Measurements from ENCODE around the gene MYO16. TPM values are rescaled to one million over a fixed set of nuclear protein-coding genes. Genes with fewer than 3 reads are reported as not detected.

MYO16 gene
- total RNA-seq, 2 donors from 2014 or later = 0.42 TPM; not detected in 1

- Histone ChIP-seq H3K27ac (no peak overlapping the region), H3K9me3 (no peaks in the 10 kb centered on the region), H3K4me1 (ENCODE audit: control insufficient read depth in 1 of 2, low read depth in 2 of 2) (no peaks in the 10 kb centered on the region), H3K4me3 (no peak overlapping the region), H3K27me3 (replicated peaks; ENCODE audit: insufficient read depth) (no peaks in the 10 kb centered on the region), H3K36me3 (no peaks in the 10 kb centered on the region)
- no peak for TF ChIP-seq CTCF (IDR thresholded peaks at IDR 0.05)
- ATAC-seq (ENCODE audit: insufficient number of reproducible peaks, low FRiP score, low read depth) (no peak), DNase-seq (ENCODE audit: low spot score) (no peak)
Measured at GRCh38 chr13:108996430-108996829, 367.0 kb downstream of the MYO16 start.

GRCh38 chr13:109000207-109000606, 370.8 kb downstream of the MYO16 start:
- TF ChIP-seq CTCF (IDR thresholded peaks at IDR 0.05) = no peak
- H3K4me3 ChIP-seq = no peak overlapping the region
- H3K9me3 ChIP-seq = no peaks in the 10 kb centered on the region
- H3K4me1 ChIP-seq (ENCODE audit: control insufficient read depth in 1 of 2, low read depth in 2 of 2) = no peaks in the 10 kb centered on the region
- ATAC-seq (ENCODE audit: insufficient number of reproducible peaks, low FRiP score, low read depth) (no peak), DNase-seq (ENCODE audit: low spot score) (no peak)
- H3K27ac ChIP-seq = no peak overlapping the region
- H3K27me3 ChIP-seq (replicated peaks; ENCODE audit: insufficient read depth) = no peaks in the 10 kb centered on the region
- no peaks in the 10 kb centered on the region for H3K36me3 ChIP-seq

- no peaks in the 10 kb centered on the region for H3K36me3 ChIP-seq
- DNase-seq (ENCODE audit: low spot score) (no peak), ATAC-seq (ENCODE audit: insufficient number of reproducible peaks, low FRiP score, low read depth) (no peak)
- no peaks in the 10 kb centered on the region for H3K4me1 ChIP-seq (ENCODE audit: control insufficient read depth in 1 of 2, low read depth in 2 of 2)
- TF ChIP-seq CTCF (IDR thresholded peaks at IDR 0.05) = no peak
- H3K27me3 ChIP-seq (replicated peaks; ENCODE audit: insufficient read depth) = no peaks in the 10 kb centered on the region
- no peak overlapping the region for H3K27ac ChIP-seq
- no peaks in the 10 kb centered on the region for H3K9me3 ChIP-seq
- H3K4me3 ChIP-seq = no peak overlapping the region
Measured at GRCh38 chr13:109002934-109003333, 373.5 kb downstream of the MYO16 start.

GRCh38 chr13:109007946-109008345, 378.5 kb downstream of the MYO16 start:
- H3K27me3 ChIP-seq (replicated peaks; ENCODE audit: insufficient read depth) = no peaks in the 10 kb centered on the region
- H3K27ac ChIP-seq = no peak overlapping the region
- H3K9me3 ChIP-seq = no peaks in the 10 kb centered on the region
- no peak for DNase-seq (ENCODE audit: low spot score)
- ATAC-seq (ENCODE audit: insufficient number of reproducible peaks, low FRiP score, low read depth) = no peak
- H3K4me3 ChIP-seq = no peak overlapping the region
- no peaks in the 10 kb centered on the region for H3K36me3 ChIP-seq
- TF ChIP-seq CTCF (IDR thresholded peaks at IDR 0.05) = no peak
- H3K4me1 ChIP-seq (ENCODE audit: control insufficient read depth in 1 of 2, low read depth in 2 of 2) = no peaks in the 10 kb centered on the region

- no peak for TF ChIP-seq CTCF (IDR thresholded peaks at IDR 0.05)
- DNase-seq (ENCODE audit: low spot score) (no peak), ATAC-seq (ENCODE audit: insufficient number of reproducible peaks, low FRiP score, low read depth) (no peak)
- H3K36me3 ChIP-seq = no peaks in the 10 kb centered on the region
- no peak overlapping the region for H3K4me3 ChIP-seq
- no peaks in the 10 kb centered on the region for H3K9me3 ChIP-seq
- no peaks in the 10 kb centered on the region for H3K4me1 ChIP-seq (ENCODE audit: control insufficient read depth in 1 of 2, low read depth in 2 of 2)
- H3K27ac ChIP-seq = no peak overlapping the region
- no peaks in the 10 kb centered on the region for H3K27me3 ChIP-seq (replicated peaks; ENCODE audit: insufficient read depth)
Measured at GRCh38 chr13:109009756-109010155, 380.3 kb downstream of the MYO16 start.

All from thoracic aorta (tissue), 2 donors.